Endothelial cell (in vitro differentiated cells): ENCODE data around the gene DNAH8. TPM values are rescaled to one million over a fixed set of nuclear protein-coding genes. Genes with fewer than 3 reads are reported as not detected.

Experiments used
- DNase-seq: peaks from one replicate; pipeline ENCODE4 v3.0.0; 2021; ENCODE audit warnings: low spot score
- H3K27ac Mint-ChIP-seq: one replicate; pipeline ENCODE4 v1.8.0; 2021; ENCODE audit warnings: mixed read lengths, inconsistent platforms; ENCODE audit not compliant: unreplicated experiment
- H3K27me3 Mint-ChIP-seq: one replicate; pipeline ENCODE4 v1.8.0; 2021; ENCODE audit warnings: mild to moderate bottlenecking, moderate library complexity, mixed read lengths, inconsistent platforms; ENCODE audit not compliant: unreplicated experiment
- H3K36me3 Mint-ChIP-seq: one replicate; pipeline ENCODE4 v1.8.0; 2021; ENCODE audit warnings: mild to moderate bottlenecking, low read depth, mixed read lengths, inconsistent platforms; ENCODE audit not compliant: unreplicated experiment
- H3K4me1 Mint-ChIP-seq: one replicate; pipeline ENCODE4 v1.8.0; 2021; ENCODE audit warnings: mild to moderate bottlenecking, mixed read lengths, inconsistent platforms; ENCODE audit not compliant: unreplicated experiment
- H3K4me3 Mint-ChIP-seq: one replicate; pipeline ENCODE4 v1.8.0; 2021; ENCODE audit warnings: mild to moderate bottlenecking, mixed read lengths, inconsistent platforms; ENCODE audit not compliant: unreplicated experiment
- H3K9me3 Mint-ChIP-seq: one replicate; pipeline ENCODE4 v1.8.0; 2021; ENCODE audit warnings: mixed read lengths, inconsistent platforms; ENCODE audit not compliant: unreplicated experiment
- total RNA-seq: library from RNA; stranded (reverse); fragmentation: NEBNext Ultra II Directional; extraction: Animal tissue kit (Norgen Biotek cat#: 25700); gene quantifications from one replicate; pipeline ENCODE4 v1.2.1, GENCODE V29; 2021; ENCODE audit not compliant: unreplicated experiment
- TF ChIP-seq, protein P1 (sequence below): fragments of 200-600 bp; sonication (generic); IDR thresholded peaks from one replicate; pipeline ENCODE4 v1.5.0; 2021; ENCODE audit warnings: antibody characterized with exemption; ENCODE audit not compliant: unreplicated experiment

DNAH8 gene
- total RNA-seq, 1 donor from 2014 or later: 0.05 TPM

DNA sequence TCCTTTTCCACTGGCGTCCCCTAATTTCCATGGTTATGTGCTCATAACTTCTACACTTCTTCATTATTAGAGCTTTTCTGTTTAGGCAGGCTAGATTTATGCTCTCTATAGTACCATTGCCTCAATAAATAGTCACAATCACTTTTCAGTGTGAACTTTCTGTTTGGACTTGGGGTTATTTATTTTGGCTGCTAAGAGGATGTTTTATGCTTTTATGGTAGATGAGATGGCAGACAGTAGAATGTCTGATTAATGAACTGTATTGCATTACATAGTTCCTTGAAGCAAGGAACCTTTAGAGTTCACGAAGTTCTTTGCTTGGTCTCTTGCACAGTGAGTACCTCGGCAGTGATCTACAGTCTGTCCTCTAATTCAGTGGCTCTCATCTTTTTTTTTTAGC, 6.9 kb downstream of the DNAH8 start:
- Mint-ChIP-seq H3K4me3 (no peak overlapping the region), H3K27ac (no peak overlapping the region), H3K36me3 (no peaks in the 10 kb centered on the region), H3K4me1 (no peaks in the 10 kb centered on the region), H3K9me3 (no peaks in the 10 kb centered on the region), H3K27me3 (peaks cover 2% of the 10 kb centered on the region)
- no peak for DNase-seq
- TF ChIP-seq, protein P1, sequence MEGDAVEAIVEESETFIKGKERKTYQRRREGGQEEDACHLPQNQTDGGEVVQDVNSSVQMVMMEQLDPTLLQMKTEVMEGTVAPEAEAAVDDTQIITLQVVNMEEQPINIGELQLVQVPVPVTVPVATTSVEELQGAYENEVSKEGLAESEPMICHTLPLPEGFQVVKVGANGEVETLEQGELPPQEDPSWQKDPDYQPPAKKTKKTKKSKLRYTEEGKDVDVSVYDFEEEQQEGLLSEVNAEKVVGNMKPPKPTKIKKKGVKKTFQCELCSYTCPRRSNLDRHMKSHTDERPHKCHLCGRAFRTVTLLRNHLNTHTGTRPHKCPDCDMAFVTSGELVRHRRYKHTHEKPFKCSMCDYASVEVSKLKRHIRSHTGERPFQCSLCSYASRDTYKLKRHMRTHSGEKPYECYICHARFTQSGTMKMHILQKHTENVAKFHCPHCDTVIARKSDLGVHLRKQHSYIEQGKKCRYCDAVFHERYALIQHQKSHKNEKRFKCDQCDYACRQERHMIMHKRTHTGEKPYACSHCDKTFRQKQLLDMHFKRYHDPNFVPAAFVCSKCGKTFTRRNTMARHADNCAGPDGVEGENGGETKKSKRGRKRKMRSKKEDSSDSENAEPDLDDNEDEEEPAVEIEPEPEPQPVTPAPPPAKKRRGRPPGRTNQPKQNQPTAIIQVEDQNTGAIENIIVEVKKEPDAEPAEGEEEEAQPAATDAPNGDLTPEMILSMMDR: no peak

DNA sequence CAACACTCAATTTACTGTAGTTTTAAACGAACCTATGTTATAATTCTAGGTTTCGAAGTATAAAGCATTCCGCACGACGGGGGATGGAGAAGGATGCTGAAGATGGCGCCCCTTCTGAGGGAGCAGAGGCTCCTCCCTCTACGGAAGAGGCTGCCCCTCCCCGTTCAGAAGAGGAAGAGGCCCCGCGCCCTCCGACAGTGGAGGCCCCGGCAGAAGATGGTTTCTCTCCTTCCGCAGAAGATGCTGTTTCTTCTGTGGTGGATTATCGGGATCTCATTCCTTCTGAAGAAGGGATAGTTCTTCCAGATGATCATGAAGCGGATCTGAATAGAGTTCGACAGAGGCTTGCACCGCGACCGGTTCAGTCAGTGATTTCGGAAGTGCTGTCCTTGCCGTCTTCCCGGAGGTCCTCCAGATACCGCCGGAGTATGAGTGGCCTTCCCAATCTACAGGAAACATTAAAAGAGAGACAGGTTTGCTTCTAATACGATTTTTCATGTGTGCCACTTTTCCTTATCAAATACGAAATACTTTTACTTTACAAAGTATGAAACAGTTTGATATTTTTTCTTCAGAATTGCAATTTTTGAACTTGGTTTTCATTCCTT, 7.7 kb downstream of the DNAH8 start:
- no peaks in the 10 kb centered on the region for H3K36me3 Mint-ChIP-seq
- H3K27me3 Mint-ChIP-seq: peaks cover 2% of the 10 kb centered on the region
- DNase-seq: no peak
- no peak overlapping the region for H3K4me3 Mint-ChIP-seq
- TF ChIP-seq, protein P1: no peak
- H3K27ac Mint-ChIP-seq: no peak overlapping the region
- no peaks in the 10 kb centered on the region for H3K4me1 Mint-ChIP-seq
- no peaks in the 10 kb centered on the region for H3K9me3 Mint-ChIP-seq

DNA sequence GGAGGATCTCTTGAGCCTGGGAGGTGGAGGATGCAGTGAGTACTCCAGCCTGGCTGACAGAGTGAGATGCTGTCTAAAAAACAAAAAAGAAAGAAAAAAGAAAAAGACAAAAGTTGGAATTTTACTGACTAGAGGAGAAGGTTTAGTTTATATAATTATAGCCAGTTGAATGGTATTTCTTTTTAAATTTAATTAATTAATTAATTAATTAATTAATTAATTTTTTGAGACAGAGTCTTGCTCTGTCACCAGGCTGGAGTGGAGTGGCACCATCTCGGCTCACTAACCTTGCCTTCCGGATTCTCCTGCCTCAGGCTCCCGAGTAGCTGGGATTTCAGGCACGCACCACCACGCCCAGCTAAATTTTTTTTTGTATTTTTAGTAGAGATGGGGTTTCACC, 8.7 kb downstream of the DNAH8 start:
- TF ChIP-seq, protein P1: no peak
- H3K27ac Mint-ChIP-seq: no peak overlapping the region
- peaks cover 2% of the 10 kb centered on the region for H3K27me3 Mint-ChIP-seq
- H3K4me1 Mint-ChIP-seq: no peaks in the 10 kb centered on the region
- no peaks in the 10 kb centered on the region for H3K9me3 Mint-ChIP-seq
- H3K4me3 Mint-ChIP-seq: no peak overlapping the region
- H3K36me3 Mint-ChIP-seq: no peaks in the 10 kb centered on the region
- no peak for DNase-seq

DNA sequence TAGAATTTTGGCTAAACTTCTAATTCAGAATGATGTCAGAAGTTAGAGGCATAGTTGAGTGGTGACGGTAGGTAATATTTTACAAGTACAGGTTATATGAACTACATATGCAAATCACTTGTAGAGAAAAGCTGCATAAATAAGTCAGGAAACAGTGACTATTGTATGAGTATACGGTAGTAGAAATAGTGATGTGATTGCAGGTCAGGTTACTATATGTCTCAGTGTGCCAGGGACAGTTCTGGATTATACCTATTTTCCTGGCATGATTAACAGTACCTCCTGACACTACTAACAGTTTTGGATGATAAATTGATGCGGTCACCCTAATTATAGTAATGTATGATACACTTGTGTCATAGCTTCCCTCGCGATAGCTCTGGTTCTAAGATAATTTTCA, 9.2 kb downstream of the DNAH8 start:
- no peak overlapping the region for H3K4me3 Mint-ChIP-seq
- TF ChIP-seq, protein P1: no peak

DNA sequence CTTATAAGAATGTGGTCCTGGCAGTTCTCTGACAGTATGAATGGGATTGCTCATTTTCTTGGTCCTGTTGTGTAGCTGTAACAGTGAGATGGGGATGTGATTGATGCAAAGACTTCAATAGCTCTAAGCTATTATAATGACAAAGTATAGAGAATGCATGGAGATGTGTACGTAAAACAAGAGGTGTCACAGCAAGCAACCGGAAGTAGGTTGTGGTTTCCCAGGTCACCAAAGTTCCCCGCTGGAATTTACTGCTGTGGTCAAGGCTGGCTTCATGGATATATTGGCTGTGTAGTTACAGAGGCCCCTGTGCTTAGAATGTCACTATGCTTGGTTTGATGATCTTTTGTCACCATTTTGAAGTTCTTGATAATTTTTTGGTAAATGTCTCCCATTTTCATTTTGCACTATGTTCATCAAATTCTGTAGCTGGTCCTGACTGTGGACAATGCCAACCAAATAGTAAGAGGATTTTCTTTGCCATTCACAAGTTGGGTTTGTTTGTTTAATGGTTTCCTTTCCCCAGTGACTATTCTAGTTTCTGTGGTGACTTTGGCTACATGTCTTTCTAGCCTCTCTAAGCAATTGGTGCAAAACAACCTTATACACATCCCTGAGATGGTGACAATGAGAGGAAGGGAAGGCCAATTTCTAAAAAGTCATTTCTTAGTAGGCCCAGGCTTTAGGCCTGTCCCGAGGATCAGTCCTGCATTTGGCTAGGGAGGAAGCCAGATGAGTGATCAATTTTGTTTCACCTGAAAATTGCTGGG, 10.5 kb downstream of the DNAH8 start:
- Mint-ChIP-seq H3K27me3 (peaks cover 2% of the 10 kb centered on the region), H3K36me3 (no peaks in the 10 kb centered on the region), H3K27ac (no peak overlapping the region), H3K9me3 (no peaks in the 10 kb centered on the region), H3K4me3 (no peak overlapping the region), H3K4me1 (no peaks in the 10 kb centered on the region)
- TF ChIP-seq, protein P1: no peak
- DNase-seq: no peak

More for the DNA sequence above, 9.2 kb downstream of the DNAH8 start:
- Mint-ChIP-seq H3K27ac (no peak overlapping the region), H3K4me1 (no peaks in the 10 kb centered on the region), H3K36me3 (no peaks in the 10 kb centered on the region), H3K27me3 (peaks cover 2% of the 10 kb centered on the region), H3K9me3 (no peaks in the 10 kb centered on the region)
- DNase-seq: no peak
